ENCODE results near the gene TPM2. TPM values are rescaled to one million over a fixed set of nuclear protein-coding genes. Genes with fewer than 3 reads are reported as not detected.

TPM2 gene
- total RNA-seq, 1 donor from 2014 or later: 77.1 TPM

DNA sequence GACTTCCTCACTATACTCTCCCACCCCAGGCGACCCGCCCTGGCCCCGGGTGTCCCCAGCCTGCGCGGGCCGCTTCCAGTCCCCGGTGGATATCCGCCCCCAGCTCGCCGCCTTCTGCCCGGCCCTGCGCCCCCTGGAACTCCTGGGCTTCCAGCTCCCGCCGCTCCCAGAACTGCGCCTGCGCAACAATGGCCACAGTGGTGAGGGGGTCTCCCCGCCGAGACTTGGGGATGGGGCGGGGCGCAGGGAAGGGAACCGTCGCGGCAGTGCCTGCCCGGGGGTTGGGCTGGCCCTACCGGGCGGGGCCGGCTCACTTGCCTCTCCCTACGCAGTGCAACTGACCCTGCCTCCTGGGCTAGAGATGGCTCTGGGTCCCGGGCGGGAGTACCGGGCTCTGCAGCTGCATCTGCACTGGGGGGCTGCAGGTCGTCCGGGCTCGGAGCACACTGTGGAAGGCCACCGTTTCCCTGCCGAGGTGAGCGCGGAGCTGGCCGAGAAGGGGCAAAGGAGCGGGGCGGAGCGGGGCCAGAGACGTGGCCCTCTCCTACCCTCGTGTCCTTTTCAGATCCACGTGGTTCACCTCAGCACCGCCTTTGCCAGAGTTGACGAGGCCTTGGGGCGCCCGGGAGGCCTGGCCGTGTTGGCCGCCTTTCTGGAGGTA, 13.9 kb downstream of the TPM2 start:
- DNase-seq (ENCODE audit: low read depth): no peak
- H3K27me3 ChIP-seq (ENCODE audit: control insufficient read depth, insufficient read depth, low read length): peaks cover 3% of the 10 kb centered on the region
- TF ChIP-seq CTCF (IDR thresholded peaks at IDR 0.05; ENCODE audit: insufficient read depth, low read length, poor library complexity, severe bottlenecking): no peak
- H3K4me3 ChIP-seq (ENCODE audit: low read depth, low read length): peak overlapping the region; percentile 47
- H3K36me3 ChIP-seq (ENCODE audit: control insufficient read depth, insufficient read depth, low read length): no peaks in the 10 kb centered on the region

DNA sequence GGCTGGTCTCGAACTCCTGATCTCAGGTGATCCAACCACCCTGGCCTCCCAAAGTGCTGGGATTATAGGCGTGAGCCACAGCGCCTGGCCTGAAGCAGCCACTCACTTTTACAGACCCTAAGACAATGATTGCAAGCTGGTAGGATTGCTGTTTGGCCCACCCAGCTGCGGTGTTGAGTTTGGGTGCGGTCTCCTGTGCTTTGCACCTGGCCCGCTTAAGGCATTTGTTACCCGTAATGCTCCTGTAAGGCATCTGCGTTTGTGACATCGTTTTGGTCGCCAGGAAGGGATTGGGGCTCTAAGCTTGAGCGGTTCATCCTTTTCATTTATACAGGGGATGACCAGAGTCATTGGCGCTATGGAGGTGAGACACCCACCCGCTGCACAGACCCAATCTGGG, 14.5 kb downstream of the TPM2 start:
- Histone ChIP-seq H3K27me3 (ENCODE audit: control insufficient read depth, insufficient read depth, low read length) (peaks cover 3% of the 10 kb centered on the region), H3K36me3 (ENCODE audit: control insufficient read depth, insufficient read depth, low read length) (no peaks in the 10 kb centered on the region), H3K4me3 (ENCODE audit: low read depth, low read length) (peak overlapping the region; percentile 47)
- no peak for TF ChIP-seq CTCF (IDR thresholded peaks at IDR 0.05; ENCODE audit: insufficient read depth, low read length, poor library complexity, severe bottlenecking)
- DNase-seq (ENCODE audit: low read depth): no peak

DNA sequence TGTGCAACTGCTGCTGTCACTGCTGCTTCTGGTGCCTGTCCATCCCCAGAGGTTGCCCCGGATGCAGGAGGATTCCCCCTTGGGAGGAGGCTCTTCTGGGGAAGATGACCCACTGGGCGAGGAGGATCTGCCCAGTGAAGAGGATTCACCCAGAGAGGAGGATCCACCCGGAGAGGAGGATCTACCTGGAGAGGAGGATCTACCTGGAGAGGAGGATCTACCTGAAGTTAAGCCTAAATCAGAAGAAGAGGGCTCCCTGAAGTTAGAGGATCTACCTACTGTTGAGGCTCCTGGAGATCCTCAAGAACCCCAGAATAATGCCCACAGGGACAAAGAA, 15.7 kb downstream of the TPM2 start:
- no peak for TF ChIP-seq CTCF (IDR thresholded peaks at IDR 0.05; ENCODE audit: insufficient read depth, low read length, poor library complexity, severe bottlenecking)
- Histone ChIP-seq H3K27me3 (ENCODE audit: control insufficient read depth, insufficient read depth, low read length) (peaks cover 3% of the 10 kb centered on the region), H3K4me3 (ENCODE audit: low read depth, low read length) (no peak overlapping the region), H3K36me3 (ENCODE audit: control insufficient read depth, insufficient read depth, low read length) (no peaks in the 10 kb centered on the region)
- no peak for DNase-seq (ENCODE audit: low read depth)

DNA sequence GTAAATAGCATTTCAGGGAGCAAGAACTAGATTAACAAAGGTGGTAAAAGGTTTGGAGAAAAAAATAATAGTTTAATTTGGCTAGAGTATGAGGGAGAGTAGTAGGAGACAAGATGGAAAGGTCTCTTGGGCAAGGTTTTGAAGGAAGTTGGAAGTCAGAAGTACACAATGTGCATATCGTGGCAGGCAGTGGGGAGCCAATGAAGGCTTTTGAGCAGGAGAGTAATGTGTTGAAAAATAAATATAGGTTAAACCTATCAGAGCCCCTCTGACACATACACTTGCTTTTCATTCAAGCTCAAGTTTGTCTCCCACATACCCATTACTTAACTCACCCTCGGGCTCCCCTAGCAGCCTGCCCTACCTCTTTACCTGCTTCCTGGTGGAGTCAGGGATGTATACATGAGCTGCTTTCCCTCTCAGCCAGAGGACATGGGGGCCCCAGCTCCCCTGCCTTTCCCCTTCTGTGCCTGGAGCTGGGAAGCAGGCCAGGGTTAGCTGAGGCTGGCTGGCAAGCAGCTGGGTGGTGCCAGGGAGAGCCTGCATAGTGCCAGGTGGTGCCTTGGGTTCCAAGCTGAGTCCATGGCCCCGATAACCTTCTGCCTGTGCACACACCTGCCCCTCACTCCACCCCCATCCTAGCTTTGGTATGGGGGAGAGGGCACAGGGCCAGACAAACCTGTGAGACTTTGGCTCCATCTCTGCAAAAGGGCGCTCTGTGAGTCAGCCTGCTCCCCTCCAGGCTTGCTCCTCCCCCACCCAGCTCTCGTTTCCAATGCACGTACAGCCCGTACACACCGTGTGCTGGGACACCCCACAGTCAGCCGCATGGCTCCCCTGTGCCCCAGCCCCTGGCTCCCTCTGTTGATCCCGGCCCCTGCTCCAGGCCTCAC, 16.3 kb downstream of the TPM2 start, which contains the start of gene CA9:
Gene CA9, plus strand, starts transcription at position 797 of the 893 bp plus-strand sequence. Its CDS starts 32 bp downstream, at position 829.
- peaks cover 3% of the 10 kb centered on the region for H3K27me3 ChIP-seq (ENCODE audit: control insufficient read depth, insufficient read depth, low read length)
- no peak for DNase-seq (ENCODE audit: low read depth)
- no peak for TF ChIP-seq CTCF (IDR thresholded peaks at IDR 0.05; ENCODE audit: insufficient read depth, low read length, poor library complexity, severe bottlenecking)
- H3K36me3 ChIP-seq (ENCODE audit: control insufficient read depth, insufficient read depth, low read length): no peaks in the 10 kb centered on the region
- no peak within 1 kb of the TSS for H3K4me3 ChIP-seq (ENCODE audit: low read depth, low read length)

DNA sequence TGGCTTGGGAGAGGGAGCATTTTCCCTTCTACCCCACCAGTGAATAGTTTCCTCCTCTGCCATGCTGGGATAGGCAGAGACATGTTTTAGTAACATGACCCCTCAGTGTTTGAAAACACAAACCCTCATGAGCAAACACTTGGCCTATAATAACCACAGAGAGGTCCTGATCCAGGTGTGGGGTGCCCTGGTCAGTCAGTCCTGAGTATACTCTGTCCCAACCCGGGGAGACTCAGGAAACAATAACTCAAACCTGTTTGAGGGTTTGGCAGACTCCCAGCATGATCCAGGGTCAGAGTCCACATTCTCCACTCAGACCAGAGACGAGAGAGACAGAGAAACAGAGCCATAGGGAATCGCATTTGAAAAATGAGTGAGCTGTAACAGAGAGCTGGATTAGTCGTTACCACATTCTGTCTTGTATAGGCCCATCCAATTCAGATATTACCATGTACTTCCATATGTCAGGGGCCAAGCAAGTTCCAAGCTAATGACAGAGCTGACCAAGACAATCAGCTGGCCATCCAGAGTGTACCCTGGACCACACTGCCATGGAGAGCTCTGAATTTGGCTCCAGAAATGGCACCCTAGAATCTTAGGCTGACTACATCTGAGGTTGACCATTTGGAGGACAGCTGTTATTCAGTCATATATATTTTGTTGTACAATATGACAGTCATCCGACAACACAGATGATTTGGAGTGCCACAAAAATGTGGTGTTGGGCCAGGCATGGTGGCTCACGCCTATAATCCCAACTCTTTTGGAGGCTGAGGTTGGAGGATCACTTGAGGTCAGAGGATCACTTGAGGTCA, 20.2 kb downstream of the TPM2 start:
- Histone ChIP-seq H3K4me3 (ENCODE audit: low read depth, low read length) (no peak overlapping the region), H3K36me3 (ENCODE audit: control insufficient read depth, insufficient read depth, low read length) (no peaks in the 10 kb centered on the region), H3K27me3 (ENCODE audit: control insufficient read depth, insufficient read depth, low read length) (no peaks in the 10 kb centered on the region)
- TF ChIP-seq CTCF (IDR thresholded peaks at IDR 0.05; ENCODE audit: insufficient read depth, low read length, poor library complexity, severe bottlenecking): no peak
- no peak for DNase-seq (ENCODE audit: low read depth)

All from kidney epithelial cell (primary cell).